SK-MEL-5 (cell line): ENCODE measurements around the gene PRRC2B. TPM values are rescaled to one million over a fixed set of nuclear protein-coding genes. Genes with fewer than 3 reads are reported as not detected.
"Not testable (repeated sequence)": the region's sequence is repeated elsewhere in the genome, so short reads cannot be mapped to it uniquely, and the experiment has no call there.

ENCODE experiments used
- DNase-seq: peaks from one replicate; pipeline ENCODE4 v3.0.0-alpha.2; 2016; ENCODE audit warnings: low read depth, low spot score
- in situ Hi-C: cut with HindIII; loops from 2 replicates; pipeline ENCODE4 v1.10.0; 2016; ENCODE audit warnings: low sequenced_read_pairs, high pct_unique_total_duplicates, low pct_unique_long_range_greater_than_20kb
- total RNA-seq: library from RNA; depleted of rRNA; stranded (reverse); fragments of >200 nt; shearing (Covaris generic); gene quantifications from 2 replicates; pipeline ENCODE4 v1.2.3, GENCODE V29; 2014

Gene PRRC2B
- total RNA-seq, 1 experiment from 2014 or later: 40.1 TPM

DNA sequence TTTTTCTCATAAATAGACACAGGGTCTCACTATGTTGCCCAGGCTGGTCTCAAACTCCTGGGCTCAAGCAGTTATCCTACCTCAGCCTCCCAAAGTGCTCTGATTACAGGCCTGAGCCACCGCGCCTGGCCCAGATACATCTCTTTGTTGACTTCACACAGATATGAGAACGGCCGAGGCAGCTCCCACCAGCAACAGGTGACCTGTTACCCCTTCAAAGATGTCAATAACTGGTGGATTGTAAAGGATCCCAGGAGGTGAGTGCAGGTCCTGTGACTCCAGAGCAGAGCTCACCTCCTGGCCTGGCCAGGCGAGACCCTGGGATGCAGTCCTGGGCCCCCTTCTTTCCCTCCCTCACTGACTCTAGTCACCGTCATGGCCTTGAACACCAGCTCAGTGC lies 118.0 kb downstream of the PRRC2B start:
- DNase-seq: no peak
- in situ Hi-C loops: no loop called here

DNA sequence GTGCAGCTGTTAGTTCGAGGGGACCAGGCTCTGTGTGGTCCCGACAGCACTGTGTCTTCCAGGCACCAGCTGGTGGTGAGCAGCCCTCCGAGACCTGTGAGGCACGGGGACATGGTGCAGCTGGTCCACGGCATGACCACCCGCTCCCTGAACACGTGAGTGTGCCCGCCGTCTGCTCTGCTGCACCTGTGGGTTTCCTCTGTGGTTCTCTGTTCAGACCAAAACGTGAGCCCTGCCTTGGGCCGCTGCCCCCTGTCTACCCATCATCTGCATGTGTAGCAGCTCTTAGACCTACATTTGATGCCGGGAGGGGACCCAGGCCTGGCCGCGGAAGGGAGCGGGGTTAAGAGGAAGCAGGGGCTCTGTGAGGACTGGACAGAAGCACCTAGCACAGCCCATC lies 119.3 kb downstream of the PRRC2B start:
- no peak for DNase-seq

DNA sequence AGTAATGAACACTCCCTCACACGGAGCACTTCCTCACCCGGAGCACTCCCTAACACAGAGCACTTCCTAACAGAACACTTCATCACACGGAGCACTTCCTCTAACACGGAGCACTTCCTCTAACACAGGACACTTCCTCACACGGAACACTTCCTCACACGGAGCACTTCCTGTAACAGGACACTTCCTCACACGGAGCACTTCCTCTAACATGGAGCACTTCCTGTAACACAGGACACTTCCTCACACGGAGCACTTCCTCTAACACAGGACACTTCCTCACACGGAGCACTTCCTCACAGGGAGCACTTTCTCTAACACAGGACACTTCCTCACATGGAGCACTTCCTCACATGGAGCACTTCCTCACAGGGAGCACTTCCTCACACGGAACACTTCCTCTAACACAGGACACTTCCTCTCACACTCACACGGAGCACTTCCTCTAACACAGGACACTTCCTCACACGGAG lies 121.7 kb downstream of the PRRC2B start:
- in situ Hi-C loops, DNase-seq: not testable (repeated sequence)

More for the DNA sequence above, 119.3 kb downstream of the PRRC2B start:
- in situ Hi-C loops: no loop called here

DNA sequence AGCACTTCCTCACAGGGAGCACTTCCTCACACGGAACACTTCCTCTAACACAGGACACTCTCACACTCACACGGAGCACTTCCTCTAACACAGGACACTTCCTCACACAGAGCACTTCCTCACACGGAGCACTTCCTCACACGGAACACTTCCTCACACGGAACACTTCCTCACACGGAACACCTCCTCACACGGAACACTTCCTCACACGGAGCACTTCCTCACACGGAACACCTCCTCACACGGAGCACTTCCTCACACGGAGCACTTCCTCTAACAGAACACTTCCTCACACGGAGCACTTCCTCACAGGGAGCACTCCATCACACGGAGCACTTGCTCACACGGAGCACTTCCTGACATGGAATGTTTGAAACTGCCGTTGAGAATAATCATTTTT lies 122.2 kb downstream of the PRRC2B start:
- DNase-seq: no peak
- in situ Hi-C loops: no loop called here

DNA sequence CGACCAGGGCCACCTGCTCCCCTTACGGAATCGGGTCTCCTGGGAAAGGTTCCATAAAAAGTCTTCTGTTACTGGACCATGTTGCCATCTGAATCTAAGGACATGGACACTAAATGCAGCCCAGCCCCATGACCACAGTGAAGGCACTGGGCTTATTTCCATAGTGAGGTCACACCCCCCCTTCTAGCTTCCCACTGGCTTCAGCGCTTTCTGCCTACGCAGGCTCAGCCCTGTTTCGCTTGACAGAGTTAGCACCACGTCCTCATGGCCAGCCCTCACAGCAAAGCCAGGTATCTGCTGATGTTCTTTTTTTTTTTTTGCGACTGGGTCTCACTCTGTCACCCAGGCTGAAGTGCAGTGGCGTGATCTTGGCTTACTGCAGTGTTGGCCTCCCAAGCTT lies 123.0 kb downstream of the PRRC2B start:
- in situ Hi-C loops: no loop called here
- no peak for DNase-seq

DNA sequence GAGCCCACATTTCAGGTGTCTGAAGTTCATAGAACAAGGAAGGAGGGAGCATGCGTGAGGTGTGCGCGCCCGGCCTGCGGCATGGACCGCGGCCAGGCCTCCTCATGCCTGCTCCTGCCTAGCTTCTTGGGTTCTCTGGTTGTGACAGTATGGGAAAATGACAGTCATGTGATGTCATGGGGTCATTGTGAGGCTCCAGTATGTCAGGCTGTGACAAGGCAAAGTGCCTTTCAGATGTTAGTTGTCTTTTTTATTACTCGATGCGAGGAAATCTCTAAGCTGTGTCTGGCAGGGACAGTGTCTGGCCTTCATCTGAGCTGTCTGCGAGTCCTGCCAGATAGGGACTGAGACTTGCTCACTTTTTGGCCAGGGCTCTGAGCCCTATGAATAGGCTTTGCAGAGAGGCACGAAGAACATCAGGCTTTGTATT lies 123.9 kb downstream of the PRRC2B start:
- in situ Hi-C loops: no loop called here
- DNase-seq: no peak

DNA sequence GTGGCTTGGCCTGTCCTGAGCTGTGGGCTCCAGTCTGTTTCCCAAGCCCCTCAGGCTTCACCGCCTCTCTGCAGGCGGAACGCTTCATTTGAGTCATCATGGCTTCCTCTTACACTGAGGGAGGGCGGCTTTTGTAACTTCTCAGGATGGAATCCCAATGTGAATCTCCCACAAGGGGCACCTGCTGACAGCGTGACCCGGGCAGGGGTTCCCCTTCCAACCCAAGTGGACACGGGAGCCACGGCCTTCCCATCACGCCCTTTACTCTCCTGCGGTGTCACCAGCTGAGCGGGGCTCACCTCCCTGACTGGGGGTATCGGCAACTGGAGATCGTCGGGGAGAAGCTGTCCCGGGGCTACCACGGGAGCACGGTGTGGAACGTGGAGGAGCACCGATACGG lies 124.7 kb downstream of the PRRC2B start:
- in situ Hi-C loops: no loop called here
- no peak for DNase-seq

DNA sequence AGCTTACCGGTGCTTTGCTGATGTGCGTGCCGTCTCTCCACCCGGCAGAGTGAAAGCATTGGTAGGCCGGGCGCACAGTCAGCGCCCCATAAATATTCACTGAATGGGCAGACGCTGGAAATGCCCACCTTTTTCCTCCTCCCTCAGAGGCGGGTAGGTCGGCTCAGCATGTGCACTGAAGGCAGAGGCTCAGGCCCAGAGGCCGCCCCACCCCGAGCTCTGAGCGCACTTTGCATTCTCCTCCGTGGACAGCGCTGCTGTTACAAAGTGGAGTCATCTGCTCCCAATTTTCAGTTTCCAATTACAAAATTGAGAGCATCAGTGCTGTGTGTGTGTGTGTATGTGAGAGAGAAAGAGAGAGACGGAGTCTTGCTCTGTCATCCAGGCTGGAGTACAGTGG lies 126.6 kb downstream of the PRRC2B start:
- in situ Hi-C loops: no loop called here
- no peak for DNase-seq

DNA sequence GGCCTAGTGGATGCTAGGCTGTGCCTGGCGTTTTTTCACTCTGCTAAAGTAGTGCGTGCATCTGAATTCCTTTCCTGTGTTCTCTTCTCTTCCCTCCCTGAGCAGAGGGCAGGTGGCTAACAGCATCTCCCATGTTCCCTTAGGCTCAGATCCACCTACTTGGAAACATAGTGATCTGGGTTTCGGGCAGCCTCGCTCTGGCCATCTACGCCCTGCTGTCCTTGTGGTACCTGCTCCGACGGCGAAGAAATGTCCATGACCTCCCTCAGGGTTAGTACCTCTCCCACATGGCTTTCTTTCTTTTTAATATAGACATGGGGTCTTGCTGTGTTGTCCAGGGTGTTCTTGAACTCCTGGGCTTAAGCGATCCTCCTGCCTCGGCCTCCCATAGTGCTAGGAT lies 127.3 kb downstream of the PRRC2B start:
- in situ Hi-C loops: no loop called here
- no peak for DNase-seq

DNA sequence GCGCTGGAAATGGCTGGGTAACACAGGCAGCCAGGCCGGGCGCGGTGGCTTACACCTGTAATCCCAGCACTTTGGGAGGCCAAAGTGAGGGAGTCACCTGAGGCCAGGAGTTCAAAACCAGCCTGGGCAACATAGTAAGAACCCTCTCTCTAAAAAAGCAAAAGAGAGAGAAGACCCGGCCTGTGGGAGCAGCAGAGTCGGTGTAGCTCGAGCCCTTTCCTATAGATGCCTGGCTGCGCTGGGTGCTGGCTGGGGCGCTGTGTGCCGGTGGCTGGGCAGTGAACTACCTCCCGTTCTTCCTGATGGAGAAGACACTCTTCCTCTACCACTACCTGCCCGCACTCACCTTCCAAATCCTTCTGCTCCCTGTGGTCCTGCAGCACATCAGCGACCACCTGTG lies 127.9 kb downstream of the PRRC2B start:
- no peak for DNase-seq
- in situ Hi-C loops: no loop called here

DNA sequence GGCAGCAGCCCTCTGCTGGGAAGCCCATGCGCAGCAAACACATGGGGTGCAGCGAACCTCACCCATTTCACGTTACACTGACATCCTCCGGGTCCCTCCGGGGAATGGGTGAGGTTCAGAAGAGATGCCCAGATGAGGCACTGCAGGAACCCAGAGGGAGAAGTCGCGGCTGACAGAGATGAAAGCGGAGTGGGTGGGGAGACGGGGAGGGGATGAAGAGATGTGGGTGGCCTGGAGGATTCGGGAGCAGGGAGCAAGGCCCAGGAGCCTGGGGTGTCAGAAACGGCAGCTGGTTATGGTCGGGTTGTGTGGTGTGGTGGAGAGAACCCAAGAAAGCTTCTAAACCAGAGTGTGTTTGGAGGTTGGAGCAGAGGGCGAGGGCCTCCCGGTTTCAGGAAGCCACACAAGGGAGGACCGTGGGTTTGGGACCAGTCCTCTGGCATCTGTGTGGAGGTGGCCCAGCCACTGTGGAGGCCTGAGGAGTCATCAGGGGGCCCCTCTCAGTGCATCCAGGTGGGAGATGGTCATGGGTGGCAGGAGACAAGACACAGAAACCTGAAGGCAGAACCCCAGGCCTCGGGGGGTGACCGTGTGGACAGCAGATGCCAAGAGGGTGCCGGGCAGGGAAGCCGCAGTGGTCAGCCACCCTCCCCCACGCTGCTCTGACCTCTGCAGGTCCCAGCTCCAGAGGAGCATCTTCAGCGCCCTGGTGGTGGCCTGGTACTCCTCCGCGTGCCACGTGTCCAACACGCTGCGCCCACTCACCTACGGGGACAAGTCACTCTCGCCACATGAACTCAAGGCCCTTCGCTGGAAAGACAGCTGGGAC lies 128.6 kb downstream of the PRRC2B start:
- in situ Hi-C loops: no loop called here
- DNase-seq: no peak

DNA sequence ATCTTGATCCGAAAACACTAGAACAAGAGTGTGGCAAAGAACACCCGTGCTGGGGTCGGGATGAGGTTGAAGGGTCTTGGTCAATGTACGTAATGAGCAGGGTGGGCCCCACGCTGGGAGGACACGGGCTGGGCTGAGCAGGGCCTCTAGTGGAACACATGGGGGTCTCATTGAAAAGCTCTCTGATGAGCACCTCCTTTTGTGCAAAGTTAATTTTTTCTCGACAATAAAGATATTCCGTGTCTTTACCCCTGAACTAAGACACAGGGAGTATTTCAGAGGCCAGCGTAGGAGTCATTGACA lies 129.2 kb downstream of the PRRC2B start:
- in situ Hi-C loops: no loop called here
- no peak for DNase-seq

DNA sequence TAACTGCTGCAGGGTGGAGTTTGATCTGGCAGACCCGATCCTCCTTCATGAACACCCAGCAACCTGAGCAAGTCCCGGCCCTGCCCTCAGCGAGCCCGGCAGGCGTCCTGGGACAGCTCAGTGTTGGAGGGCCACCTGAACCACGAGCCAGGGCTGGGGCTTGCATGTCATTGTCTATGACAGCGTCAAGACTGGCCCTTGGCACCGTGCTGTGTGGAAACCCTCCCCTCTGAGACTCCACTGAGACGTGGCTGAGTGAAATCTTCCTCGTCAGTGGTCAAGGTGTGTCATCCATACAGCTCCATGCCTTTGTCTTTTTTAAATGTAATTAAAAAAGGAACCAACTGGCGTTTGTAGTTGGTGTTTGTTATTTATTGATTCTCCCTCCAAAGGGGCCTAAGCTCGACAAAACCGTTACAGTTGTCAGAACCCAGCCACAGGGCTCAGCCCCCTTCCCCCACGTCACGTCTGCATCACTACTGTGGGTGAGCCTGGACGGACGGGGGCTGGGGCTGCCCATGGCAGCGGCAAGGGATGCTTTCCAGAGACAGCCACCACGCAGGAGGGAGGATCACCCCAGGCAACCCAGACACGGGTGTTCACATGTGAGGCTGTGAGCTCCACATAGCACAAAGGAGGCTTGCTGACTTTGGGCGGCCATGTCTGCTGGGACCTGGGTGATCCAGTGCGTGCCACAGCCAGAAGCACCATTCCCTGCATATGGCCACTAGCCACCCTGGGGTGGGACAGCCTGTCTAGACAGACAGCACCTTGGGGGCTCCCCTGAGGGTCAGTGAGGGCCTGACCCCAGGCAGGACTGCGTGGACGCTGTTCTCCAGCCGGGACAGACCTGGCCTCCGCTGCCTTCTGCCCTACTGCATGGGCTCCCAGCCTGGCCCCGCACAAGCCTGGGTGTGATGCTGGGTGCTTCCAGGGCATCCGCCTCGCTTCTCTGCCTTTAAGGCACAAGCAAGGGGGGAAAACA lies 129.9 kb downstream of the PRRC2B start:
- in situ Hi-C loops: no loop called here
- no peak for DNase-seq

DNA sequence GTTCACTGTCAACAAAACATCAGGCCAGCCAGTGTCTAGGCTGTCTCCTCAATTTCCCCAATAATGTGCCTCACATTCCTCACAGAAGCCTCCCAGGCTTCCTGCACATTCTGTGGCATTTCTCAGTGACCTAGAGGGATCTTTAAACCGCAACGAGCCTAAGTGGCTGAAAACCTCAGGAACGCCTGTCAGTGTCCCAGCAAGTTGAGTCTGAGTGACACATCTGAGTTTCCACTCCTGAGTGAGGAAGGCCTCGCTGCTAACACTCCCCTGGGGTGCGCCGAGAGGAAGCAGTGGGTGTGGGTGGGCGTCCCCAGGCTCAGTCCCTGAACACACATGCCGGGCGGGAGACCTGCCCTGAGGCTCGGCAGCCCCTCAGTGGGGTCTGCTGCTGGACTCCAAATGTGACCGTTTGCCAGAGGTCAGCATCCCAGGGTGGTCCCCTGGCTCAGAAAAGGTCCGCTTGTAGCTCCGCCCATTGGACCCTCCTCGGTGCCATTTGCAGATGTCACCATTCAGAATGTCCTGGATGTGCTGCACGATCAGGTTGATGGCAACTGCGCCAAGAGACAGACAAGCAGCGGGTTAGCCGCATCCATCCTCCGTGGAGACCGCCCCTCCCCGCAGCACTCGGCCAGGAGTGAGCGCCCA lies 130.9 kb downstream of the PRRC2B start:
- no peak for DNase-seq
- in situ Hi-C loops: no loop called here

DNA sequence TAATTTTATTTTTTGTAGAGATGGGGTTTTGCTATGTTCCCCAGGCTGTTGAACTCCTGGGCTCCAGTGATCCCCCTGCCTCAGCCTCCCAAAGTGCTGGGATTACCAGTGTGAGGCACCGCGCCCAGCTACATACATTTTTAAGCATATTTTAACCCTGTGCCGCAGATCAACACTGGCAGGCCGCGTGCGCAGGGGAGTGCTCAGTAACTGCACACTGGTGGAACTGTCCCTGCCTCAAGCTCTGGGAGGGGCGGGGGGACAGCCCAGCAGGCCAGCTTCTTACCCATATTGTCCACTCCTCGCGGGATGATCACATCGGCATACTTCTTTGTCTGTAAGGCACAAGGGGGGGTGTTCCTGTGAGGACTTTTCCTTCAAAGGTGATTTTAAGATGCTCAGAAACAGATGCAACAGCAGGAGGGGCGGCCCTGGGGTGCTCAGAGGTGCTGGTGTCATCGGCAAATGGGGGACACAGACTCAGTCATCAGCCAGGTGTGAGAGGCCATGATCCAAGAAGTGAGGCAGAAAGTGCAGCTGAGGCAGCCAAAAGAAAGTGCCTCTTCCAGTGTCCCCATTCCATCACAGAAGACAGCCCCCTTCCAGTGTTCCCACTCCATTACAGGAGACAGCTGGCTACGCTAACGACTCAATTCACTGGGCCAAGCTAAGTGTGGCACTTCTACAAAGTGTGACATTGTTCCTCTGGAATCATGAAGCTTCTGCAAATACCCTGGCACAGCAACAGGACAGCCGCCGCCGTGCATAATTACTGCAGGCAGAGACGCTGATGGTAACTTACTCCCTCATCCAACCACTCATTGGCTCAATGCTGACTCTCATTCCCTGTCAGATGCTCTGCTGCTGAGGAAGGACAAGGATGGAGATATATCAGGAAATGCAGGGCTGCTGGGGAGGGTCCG lies 132.0 kb downstream of the PRRC2B start:
- DNase-seq: no peak
- in situ Hi-C loops: no loop called here

DNA sequence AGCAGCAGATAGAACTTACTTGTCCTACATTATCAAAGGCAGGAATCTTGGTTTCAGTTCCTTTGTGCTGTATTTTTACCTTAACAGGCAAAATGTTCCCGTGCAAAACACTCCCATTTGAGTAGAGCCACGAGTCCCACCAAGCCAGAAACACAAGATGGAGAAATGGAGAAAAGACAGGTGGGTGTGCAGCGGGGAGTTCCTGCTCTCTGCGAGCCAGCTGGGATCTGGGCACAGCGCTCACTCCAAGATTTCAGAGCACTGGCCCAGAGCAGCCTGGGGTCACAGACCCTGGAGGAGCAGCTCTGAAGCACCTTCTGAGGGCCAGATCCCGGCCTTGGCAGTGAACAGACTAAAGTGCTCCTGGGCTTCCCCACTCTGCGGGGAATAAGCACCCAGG lies 134.3 kb downstream of the PRRC2B start:
- in situ Hi-C loops: no loop called here
- DNase-seq: no peak

DNA sequence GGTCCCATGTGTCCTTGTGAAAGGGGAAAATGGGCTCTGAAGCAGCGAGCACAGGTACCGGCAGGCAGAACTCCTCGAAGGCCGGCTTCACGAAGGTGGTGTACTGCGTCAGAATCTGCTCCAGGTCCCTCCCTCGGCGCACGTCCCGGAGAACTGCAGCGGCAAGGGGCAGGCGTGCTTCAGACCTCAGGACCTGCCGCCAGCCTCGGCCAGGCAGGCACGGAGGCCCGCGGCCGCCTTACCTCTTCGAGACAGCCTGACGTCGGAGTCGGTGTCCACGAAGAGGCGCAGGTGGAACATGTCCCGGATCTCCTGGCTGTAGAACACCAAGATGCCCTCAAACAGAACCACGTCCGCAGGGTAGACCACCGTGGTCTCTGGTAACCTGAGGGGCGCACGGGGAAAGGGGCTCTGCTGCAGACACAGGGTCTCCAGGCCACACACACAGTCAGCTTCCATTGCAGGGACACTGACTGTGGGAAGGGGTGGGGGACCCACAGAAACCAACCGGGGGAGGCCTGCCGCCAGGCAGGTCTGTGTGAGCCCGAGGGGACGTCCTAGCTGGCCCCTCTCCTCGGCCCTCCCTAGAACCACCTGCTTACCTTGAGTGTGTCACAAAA lies 135.1 kb downstream of the PRRC2B start:
- DNase-seq: no peak
- in situ Hi-C loops: no loop called here
